ENCODE data around the gene FA2H.
"Not testable (repeated sequence)": the region's sequence is repeated elsewhere in the genome, so short reads cannot be mapped to it uniquely, and the experiment has no call there.

Gene FA2H

DNA sequence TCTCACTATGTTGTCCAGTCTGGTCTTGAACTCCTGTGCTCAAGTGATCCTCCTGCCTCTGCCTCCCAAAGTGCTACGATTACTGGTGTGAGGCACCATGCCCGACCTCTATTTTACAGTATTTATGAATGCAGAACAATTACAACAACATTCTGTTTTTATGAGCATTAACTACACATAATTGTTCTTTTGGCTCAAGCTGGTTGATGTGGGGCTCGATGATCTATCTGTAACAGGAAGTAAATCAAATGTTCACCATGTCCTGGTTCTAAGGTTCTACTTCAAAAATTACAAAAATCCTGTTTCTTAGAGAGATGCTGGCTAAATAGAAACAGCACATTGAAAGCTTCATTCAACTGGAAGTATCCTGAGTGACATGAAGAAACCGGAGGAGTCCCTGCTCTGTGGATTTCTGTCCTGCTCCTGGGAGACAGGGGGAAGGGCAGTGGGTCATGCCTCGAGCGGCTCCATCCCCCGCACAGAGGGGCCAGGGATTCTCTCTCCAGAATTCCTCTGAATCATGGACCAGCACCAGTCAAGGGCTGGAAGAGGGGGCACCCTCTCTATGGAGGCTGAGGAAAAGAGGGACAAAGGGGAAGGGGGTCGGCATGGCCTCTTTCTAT, 31.5 kb downstream of the FA2H start:
- DNase-seq, result no peak

DNA sequence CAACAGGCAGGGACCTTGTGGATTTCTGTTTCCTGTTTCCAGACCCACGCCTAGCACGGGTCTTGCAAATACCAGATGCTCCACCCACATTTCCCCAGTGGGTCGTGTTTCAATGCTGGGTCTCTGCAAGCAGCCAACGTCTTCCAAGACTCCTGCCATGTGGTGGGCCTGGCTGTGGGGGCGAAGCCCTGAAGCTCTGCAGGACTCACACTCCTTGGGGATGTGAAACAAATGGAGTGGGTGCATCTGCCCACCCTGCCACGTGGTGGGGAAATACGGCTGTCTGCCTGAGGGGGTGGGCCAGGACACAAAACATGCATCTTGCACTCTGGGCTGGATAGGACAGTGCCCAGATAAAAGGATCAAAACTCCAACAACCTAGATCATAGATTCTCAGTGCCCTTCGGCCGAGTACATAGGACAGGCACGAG, 32.6 kb downstream of the FA2H start:
- DNase-seq, result no peak

DNA sequence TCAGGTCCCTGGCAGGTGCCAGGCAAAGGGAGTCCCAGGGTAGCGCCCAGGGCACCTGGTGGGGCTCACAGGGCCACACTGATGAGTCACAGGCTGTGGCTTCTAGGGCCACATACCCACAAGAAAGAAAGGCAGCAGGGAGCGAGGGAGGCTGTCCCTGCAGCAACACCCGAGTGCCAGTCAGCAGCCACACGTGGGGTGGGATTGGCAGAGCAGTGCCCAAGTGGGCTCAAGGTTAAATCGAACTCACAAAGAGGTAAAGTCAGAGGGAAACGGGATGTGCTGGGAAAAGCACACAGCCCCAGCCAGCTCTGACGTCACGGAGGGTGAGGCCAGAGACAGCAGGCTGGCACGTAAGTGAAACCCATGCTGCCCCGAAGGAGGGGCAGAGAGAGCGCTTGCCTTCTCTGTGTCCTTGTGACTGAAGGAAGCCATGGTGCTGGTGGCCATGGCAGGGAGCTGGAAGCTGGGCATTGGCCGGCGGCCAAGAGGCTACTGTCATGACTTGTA, 33.8 kb downstream of the FA2H start:
- no peak for DNase-seq

DNA sequence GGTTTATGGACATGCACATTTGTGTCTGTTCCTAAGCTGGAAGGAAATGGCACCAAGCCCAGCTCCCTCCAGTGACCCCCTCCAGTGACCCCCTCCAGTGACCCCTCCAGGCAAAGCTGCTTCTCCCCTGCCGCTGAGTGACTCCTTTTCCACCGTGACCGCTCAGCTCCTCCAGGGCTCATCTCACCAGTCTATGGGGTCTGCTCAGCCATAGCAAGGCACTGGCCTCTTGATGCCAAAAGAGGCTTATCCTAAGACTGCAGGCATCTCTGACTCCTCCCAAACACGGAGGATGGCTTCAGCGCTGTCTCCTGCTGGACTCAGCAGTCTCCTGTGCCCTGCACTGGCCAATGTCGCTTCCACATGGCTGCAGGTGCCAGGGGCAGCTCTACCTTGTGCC, 35.3 kb downstream of the FA2H start:
- DNase-seq, result no peak

DNA sequence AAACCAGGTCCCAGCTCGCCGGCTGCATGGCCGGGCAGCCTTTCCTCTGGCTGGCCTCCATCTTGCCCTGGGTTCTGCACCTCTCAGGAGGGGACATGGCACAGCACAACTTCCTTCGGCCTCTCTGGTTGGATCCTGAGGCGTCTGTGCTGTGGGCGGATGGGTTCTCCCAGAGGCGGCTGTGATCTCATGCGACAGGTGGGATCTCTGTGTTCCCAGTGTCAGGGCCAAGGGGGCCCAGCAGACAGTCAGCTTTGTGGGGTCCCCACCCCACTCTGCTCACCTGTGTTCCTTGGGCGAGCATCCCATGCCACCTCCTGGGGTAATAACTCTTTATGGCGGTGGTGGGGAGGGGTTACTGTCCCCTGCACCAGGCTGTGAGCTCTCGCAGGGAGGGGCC, 35.8 kb downstream of the FA2H start:
- no peak for DNase-seq

DNA sequence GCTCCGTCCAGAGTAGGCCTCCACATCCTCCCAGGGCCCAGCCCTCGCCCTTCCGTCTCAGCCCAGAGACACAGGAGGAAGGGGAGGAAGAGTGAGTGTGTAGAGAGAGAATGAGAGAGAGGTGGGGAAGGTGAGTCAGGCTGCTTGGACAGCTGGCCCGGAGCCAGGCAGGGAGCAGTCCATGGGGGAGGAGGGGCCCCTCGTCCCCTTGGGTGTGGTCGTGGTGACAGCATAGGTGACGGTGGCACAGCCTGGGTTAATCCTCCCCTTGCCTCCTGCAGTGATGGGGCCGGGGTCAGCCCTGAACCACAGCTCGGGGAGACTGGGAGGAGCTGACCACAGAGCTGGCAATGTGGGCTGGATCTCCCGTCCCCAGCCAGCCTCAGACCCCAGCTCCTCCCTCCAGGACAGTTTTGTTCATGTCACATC, 36.5 kb downstream of the FA2H start:
- DNase-seq, result no peak

DNA sequence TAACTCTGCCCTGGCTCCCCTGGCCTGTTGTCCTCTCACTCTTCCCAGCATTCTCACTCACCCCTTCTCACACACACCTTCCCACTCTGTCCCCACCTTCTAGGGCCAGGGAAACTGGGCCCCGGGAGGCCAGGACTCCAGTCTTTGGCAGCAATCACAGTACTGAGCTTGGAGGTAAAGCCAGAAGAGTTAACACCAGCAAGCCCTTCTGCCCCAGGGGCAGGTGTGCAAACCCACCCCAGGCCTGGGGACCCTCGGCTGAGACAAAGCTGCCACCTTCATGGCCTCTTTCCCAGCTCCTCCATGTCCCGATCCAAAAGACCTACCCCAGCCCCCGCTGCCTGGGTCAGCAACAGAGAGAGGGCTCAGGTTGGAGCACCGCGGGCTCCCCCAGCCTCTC, 37.1 kb downstream of the FA2H start:
- DNase-seq, result no peak

DNA sequence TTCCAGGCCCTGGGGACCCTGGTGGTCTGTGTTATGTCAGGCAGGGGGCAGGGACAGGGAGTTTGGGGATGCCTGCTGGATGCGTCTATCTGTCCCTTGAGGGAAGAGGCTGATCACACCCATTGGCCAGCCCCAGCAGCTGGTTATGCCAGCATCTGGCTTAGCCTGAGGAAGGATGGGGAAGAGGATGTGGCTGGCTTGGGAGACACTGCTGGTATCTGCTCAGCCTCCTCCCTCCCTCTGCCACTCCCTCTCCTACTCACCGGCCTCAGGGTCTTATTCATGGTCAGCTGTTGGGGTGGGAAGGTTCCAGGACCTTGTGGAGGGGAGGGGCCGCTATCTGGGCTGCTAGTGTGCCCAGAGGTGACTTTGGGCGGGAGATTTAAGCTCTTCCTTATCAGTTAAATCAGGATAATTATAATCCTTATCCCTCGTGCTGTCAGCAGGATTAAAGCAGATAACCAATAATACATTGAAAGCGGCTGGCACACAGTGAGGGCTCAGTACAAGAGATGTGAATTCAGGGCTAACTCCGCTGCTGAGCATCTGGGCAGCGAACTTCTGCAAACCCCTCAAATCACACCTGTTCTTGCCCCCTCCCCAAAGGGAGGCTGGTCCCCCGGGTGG, 38.0 kb downstream of the FA2H start:
- DNase-seq, result no peak

DNA sequence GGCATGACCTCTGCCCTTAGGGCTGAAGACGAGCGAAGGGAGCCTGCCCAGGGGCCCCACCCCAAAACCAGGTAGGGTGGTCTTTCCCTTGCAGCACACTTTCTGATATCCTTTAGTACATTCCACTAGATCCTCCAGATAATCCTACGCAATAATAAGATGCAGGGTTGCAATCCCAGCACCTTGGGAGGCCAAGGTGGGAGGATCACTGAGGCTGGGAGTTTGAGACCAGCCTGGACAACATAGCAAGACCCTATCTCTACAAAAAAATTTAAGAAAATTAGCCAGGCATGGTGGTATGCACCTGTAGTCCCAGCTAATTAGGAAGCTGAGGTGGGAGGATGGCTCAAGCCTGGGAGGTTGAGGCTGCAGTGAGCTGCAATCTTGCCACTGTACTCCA, 39.1 kb downstream of the FA2H start:
- DNase-seq, result no peak

DNA sequence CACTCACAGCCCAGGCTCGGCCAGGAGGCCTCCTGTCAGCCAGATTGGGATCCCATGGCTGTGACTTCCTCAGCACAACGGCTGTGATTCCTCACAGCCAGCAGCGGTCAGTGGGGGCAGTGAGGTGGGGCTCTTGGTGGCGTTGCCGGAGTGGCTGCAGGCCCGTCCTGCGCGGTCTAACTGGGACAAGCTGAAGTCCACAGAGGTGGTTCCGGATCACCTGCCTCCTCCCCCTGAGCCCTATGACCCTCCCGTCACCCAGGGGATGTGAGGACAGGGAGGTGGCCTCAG, 39.5 kb downstream of the FA2H start:
- DNase-seq, result no peak

DNA sequence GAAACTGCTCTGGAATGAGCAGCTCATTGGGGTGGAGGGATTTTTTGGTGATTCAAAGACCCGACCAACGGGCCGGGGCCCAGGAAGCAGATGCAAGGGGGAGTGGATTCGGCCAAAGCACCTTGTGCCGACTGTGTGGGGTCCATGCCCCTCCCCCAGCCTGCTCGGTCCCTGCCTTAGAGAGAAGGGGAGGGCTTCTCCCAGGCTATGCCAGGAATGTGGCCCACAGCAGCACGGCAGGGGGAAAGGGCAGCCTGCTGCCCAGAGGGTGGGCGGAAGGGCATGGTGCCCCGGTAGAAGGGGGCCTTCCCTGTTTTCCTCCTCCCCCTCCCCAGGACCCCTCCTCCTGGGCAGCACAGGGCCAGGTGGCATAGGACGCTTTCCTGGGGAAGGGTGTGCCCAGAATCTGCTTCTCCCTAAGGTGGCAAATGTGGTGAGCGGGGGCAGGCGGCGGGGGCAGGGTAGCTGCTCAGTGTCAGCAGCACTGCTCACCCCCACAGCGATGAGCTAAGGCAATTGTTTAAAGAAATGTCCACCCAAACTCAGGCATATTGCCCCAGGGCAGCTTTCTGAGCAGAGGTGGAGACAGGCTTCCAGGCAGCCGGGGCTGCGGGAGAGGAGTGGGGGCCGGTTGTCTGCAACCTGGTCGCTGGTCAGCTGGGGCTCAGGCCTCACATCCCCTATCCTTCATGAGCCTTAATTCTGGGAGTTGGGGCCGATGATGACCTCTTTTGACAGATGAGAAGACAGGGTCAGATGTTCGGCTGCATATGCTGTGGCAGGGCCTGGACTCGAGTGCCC, 40.1 kb downstream of the FA2H start:
- no peak for DNase-seq

DNA sequence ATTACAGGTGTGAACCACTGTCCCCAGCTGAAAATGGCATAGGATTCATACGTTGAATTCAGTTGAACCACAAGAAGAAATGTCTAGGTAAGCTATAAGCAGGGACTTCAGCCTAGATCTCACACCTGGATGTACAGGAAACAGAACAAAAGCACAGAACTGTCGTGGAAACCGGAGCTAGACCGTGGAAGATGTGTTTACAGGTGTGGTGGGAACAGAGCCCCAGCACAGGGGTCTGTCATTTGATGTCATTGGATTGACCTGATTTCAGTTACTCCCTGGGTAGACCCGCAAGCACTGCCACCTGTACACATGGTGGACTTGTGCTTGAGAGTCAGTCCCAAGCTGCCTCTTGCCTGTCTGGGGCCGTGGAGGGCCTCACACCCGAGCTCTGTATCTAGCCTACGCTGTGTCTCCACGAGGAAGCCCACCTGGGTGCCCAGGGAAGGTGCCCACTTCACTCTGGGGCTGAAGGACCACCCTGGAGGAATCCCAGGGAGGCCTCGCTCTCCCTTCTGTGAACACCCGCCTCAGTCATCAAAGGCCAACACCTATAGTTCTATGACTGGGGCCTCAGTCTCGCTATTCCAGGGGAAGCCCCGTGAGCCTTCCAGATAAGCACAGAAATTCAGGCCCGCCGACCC, 41.8 kb downstream of the FA2H start:
- DNase-seq, result no peak

DNA sequence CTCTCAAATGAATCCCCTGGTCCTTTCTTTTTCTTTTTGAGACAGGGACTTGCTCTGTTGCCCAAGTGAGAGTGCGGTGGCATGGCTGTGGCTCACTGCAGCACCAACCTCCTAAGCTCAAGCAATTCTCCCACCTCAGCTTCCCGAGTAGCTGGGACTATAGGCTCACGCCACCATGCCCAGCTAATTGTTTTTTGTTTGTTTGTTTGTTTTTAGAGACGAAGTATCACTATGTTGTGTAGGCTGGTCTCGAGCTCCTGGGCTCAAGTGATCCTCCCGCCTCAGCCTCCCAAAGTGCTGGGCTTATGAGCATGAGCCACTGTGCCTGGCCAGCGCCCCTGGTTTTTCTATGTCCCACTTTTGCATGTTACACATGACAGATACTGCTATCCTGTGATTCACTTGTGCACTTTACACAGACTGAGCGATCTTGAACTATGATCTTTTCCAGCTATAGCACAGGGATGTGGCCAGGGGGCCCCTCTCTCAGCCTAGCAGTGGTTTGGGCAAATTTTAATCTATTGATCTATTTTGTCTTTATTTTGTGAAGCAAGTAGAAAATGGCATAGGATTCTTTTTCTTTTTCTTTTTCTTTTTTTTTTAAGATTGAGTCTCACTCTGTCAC, 42.7 kb downstream of the FA2H start:
- no peak for DNase-seq

DNA sequence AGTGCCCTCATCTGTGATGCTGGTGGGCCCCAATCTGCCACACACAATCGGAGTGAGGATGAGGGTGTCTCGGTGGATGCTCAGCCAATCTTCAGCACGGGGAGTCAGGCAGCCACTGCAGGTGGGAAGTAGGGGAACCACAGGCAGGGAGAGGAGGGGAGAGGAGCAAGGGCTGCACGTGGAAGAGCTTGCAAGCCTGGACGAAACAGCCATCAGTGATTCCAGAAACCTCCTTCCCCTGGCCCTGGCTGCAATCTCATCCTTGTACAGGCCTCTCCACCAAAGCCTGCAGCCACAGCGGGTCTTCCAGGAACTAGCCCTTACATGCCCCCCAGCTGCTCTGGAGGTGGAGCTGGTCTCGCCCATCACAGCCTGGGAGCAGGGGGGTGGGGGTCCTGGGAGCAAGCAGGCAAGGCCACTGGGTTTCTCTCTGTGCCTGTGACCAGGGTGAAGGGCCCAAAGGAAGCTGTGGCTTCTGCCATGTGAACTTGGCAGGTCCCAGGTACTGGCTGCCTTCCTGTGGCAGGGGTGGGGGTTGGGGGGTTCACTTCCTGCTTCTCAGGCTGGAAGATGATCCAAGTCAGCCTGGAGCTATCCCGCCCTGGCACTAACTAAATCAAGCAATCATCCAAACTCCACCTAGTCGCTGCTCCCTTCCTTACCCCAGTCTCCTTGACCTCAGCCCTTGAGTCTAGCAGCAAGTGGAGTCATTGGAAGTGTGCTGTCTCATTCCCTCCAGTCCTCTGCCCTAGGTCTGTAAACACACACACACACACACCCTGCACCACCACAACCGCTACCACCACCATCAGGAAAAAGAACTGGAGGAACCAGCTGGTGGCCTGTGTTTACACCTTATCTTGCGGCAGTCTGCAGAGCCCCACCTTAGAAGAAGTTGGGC, 44.6 kb downstream of the FA2H start:
- DNase-seq, result no peak

DNA sequence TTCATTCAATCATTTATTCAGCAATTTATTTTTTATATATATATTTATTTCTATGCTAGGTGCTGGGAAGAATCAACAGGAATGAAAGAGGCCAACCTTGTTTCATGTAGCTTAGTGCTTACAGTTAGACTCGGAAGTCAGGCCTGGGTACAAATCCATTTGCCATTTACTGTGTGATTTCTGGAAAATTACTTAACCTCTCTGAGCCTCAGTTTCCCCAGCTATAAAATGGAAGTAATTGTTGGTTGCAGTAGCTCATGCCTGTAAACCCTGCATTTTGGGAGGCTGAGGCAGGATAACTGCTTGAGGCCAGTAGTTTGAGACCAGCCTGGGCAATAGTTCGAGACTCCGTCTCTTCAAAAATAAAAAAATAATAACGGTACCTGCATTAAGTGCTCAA, 46.7 kb downstream of the FA2H start:
- DNase-seq, result no peak

DNA sequence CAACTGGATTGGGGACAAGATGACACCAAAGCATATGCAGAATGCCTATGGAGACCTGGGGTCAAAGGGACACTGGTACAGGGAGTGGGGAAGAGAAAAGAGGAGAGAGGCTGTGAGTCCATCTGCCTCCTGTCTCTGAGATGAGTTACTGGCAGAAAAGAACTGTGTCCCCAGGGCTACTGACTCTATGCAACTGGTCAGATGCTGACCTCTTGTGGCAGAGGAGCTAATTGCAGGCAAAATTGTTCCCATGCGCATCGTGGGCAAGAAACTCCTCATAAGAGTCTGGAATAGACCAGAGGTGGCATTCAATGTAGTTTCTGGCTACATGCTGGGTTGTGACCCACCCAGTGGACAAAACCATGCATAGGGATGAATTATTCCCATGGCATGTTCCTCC, 47.9 kb downstream of the FA2H start:
- peak; percentile 67 for DNase-seq

DNA sequence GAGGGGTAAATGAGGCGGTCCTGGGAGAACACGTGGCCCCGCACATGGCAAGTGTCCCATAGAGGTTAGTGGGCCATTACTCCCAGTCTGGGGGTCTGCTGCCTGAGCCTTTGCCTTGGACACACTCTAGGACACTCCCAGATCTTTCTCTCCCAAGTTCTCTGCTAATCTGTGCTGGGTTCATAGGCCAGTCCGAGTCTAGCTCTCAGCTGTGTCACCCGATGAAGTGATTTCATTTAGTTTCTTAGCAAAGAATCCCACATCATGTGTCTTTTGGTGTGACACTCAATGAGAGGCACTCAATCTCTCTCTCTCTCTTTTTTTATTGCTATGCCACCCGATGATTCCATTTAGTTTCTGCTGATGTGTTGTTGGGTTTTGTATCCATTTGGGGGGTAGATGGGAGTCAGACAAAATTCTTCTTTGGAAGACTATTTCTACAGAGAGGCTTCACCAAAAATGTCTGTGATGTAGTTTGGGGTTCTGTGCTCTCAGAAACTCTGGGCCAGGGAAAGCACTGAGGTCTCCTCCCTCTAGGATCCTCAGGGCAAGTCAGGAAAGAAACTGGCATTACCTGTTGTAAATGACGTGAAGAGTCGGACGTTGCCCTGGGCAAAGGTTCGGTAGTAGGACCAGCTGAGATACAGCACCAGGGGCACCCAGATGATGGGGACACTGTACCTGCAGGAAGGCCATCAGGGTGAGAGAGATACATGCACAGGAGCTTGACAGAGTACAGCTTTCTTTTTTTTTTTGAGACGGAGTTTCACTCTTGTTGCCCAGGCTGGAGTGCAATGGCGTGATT, 48.8 kb downstream of the FA2H start:
- no peak for DNase-seq

DNA sequence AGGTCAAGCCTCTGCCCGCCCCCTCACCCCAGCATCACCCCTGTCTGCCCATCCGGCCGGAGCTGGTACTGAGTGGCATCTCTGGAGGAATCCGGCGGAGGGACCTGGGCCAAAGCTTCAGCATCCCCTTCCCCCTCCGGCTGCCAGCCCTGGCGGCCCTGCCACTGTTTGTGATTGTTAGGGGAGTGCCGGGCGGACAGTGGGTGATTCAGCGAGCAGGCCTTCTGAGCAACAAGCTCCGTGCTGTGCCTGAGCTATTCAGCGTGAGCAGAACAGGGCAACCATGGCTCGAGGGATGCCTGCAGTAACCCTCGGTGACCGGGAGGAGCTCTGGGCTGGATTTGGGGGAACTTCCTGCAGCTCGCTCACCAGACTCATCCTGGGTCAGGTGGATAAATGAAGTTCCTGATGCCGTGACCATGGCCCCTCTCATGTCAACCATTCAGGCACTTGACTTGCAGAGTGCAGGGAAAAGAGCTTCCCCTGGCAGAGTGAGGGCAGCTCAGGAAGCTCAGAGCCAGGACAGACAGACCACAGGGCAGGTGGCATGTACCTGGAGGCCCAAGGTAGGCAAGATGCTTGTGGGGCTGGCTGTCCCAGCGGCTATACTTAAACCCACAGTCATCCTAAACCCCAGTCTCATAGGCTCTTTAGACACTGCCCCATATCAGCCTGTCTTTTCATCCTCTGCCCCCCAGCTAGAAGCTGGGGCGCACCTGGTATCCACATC, 49.6 kb downstream of the FA2H start:
- no peak for DNase-seq

DNA sequence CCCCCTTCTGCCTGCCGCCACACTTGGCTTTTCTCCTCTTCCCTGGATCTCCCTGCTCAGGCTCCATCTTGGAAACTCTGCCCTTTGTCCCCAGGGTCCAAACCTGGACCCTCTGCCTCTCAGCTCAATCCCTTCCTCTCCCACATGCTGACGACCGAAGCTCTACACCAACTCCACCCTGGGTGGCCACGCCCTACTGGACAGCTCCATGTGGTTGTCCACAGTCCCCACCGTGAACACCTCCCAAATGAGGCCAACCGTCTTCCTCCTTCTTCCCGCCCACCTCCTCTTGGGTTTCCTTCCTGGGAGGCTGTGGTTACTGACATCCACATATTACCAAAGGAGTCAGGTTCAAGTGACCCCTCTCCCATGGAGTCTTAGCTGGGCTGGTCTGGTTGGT, 51.4 kb downstream of the FA2H start:
- no peak for DNase-seq

DNA sequence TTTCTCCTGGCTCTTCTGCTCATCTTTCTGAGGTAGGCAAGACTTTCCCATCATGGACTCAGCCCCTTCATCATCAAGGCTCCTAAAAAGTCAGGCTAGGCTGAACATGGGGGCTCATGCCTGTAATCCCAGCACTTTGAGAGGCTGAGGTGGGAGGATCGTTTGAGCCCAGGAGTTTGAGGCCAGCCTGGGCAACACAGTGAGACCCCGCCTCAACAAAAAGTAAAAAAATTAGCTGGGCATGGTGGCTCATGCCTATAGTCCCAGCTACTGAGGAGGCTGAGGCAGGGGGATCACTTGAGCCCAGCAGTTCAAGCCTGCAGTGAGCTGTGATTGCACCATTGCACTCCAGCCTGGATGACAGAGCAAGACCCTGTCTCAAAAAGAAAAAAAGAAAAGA, 52.5 kb downstream of the FA2H start:
- DNase-seq, result not testable (repeated sequence)

DNA sequence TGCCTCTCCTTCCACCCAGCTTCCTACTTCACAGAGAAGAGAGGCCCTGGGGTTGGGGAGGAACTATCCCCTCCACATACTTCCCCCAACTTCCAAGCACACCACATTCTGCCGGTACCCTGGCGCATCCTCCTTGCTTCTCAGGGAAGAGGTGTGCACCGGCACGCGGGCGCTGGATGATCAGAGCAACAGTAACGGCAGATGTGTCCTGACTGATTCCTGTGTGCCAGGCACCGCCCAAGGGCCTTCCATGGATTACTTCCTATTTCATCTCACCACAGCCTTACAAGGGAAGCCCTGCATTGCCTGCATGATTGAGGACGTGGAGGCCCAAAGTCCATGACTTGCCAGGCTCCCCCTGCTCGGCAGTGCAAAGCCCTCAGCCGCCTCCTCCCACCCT, 52.9 kb downstream of the FA2H start:
- no peak for DNase-seq
